Trophoblast cell (in vitro differentiated cells and primary cell): ENCODE results near the gene GOLGA3.

Experiments
- DNase-seq, 2 donors: peaks; one replicate each; pipeline ENCODE4 v3.0.0-alpha.2; 2016
- H2AFZ ChIP-seq: 2 replicates; pipeline ENCODE4 v1.6.1; 2013; ENCODE audit warnings: low read length, moderate library complexity, mild to moderate bottlenecking; ENCODE audit not compliant: insufficient read depth, poor library complexity
- H2AK5ac ChIP-seq: 2 replicates; pipeline ENCODE4 v1.6.1; 2013; ENCODE audit warnings: mild to moderate bottlenecking, low read length
- H2BK120ac ChIP-seq: 2 replicates; pipeline ENCODE4 v1.6.1; 2013; ENCODE audit warnings: low read length, mild to moderate bottlenecking, moderate library complexity; ENCODE audit not compliant: insufficient read depth, poor library complexity
- H2BK12ac ChIP-seq: 2 replicates; pipeline ENCODE4 v1.6.1; 2013; ENCODE audit warnings: mild to moderate bottlenecking, low read length, moderate library complexity
- H2BK5ac ChIP-seq: 2 replicates; pipeline ENCODE4 v1.6.1; 2013; ENCODE audit warnings: low read length, low read depth, moderate library complexity, mild to moderate bottlenecking; ENCODE audit not compliant: poor library complexity
- H3K14ac ChIP-seq: 2 replicates; pipeline ENCODE4 v1.6.1; 2013; ENCODE audit warnings: mild to moderate bottlenecking, low read length
- H3K18ac ChIP-seq: 2 replicates; pipeline ENCODE4 v1.6.1; 2013; ENCODE audit warnings: mild to moderate bottlenecking, low read length
- H3K23ac ChIP-seq: 2 replicates; pipeline ENCODE4 v1.6.1; 2013; ENCODE audit warnings: low read length
- H3K27ac ChIP-seq: 2 replicates; pipeline ENCODE4 v1.5.1; 2013; ENCODE audit warnings: low read depth, mild to moderate bottlenecking, inconsistent platforms, low read length, moderate library complexity
- H3K27me3 ChIP-seq: 2 replicates; pipeline ENCODE4 v1.6.1; 2013; ENCODE audit warnings: inconsistent platforms, mild to moderate bottlenecking, low read length, moderate library complexity; ENCODE audit not compliant: insufficient read depth
- H3K36me3 ChIP-seq, 2 experiments: 1 replicate in 1 of 2; 2 replicates in 1 of 2; pipeline ENCODE4 v1.6.1; 2013; ENCODE audit warnings: low read length in 2 of 2, mild to moderate bottlenecking in 2 of 2, moderate library complexity in 1 of 2; ENCODE audit not compliant: insufficient read depth in 2 of 2, control insufficient read depth in 1 of 2
- H3K4ac ChIP-seq: 2 replicates; pipeline ENCODE4 v1.6.1; 2013; ENCODE audit warnings: low read depth, mild to moderate bottlenecking, low read length, moderate library complexity
- H3K4me1 ChIP-seq, 2 experiments: 1 replicate in 1 of 2; 2 replicates in 1 of 2; pipeline ENCODE4 v1.6.1; 2013; ENCODE audit warnings: low read length in 2 of 2, mild to moderate bottlenecking in 2 of 2, moderate library complexity in 1 of 2; ENCODE audit not compliant: insufficient read depth in 2 of 2, control insufficient read depth in 1 of 2
- H3K4me2 ChIP-seq: 2 replicates; pipeline ENCODE4 v1.6.1; 2013; ENCODE audit warnings: inconsistent platforms, mild to moderate bottlenecking, low read length, moderate library complexity
- H3K4me3 ChIP-seq: 2 replicates; pipeline ENCODE4 v1.5.1; 2013; ENCODE audit warnings: mild to moderate bottlenecking, low read depth, low read length, inconsistent platforms
- H3K79me1 ChIP-seq: one replicate; pipeline ENCODE4 v1.6.1; 2013; ENCODE audit warnings: low read length
- H3K79me2 ChIP-seq: 2 replicates; pipeline ENCODE4 v1.6.1; 2013; ENCODE audit warnings: low read length, mild to moderate bottlenecking; ENCODE audit not compliant: control insufficient read depth, insufficient read depth, poor library complexity
- H3K9ac ChIP-seq: 2 replicates; pipeline ENCODE4 v1.6.1; 2013; ENCODE audit warnings: mild to moderate bottlenecking, low read length
- H3K9me3 ChIP-seq: 2 replicates; pipeline ENCODE4 v1.6.1; 2013; ENCODE audit warnings: low read depth, mild to moderate bottlenecking, control low read depth, inconsistent platforms, low read length; ENCODE audit not compliant: insufficient read depth
- H4K12ac ChIP-seq: 2 replicates; pipeline ENCODE4 v1.6.1; 2013; ENCODE audit warnings: low read depth, mild to moderate bottlenecking, low read length, moderate library complexity
- H4K8ac ChIP-seq: 2 replicates; pipeline ENCODE4 v1.6.1; 2013; ENCODE audit warnings: low read depth, mild to moderate bottlenecking, low read length, moderate library complexity
- H4K91ac ChIP-seq: one replicate; pipeline ENCODE4 v1.6.1; 2013; ENCODE audit warnings: low read depth, mild to moderate bottlenecking, low read length, moderate library complexity
- WGBS: extraction: QIAGEN DNeasy Blood & Tissue Kit; methylation state at CpG from one replicate; pipeline ENCODE4 v1.1.7; 2013; ENCODE audit warnings: missing lambda C conversion rate; ENCODE audit not compliant: insufficient read length, insufficient coverage; ENCODE audit errors: extremely low coverage; 5-methylcytosine and 5-hydroxymethylcytosine counted together

Gene GOLGA3

GRCh38 chr12:132774646-132775275, 53.9 kb downstream of the GOLGA3 start:
- peaks cover 70 to 80% of the 10 kb centered on the region in 2 experiments for H3K36me3 ChIP-seq
- no peaks in the 10 kb centered on the region for H3K79me2 ChIP-seq
- no peak overlapping the region for H3K4me2 ChIP-seq
- H3K27me3 ChIP-seq = no peaks in the 10 kb centered on the region
- no peak for DNase-seq
- H3K79me1 ChIP-seq = no peaks in the 10 kb centered on the region
- H4K12ac ChIP-seq = no peak overlapping the region
- H2AFZ ChIP-seq = no peak overlapping the region
- H4K8ac ChIP-seq = no peak overlapping the region
- no peak overlapping the region for H3K14ac ChIP-seq
- peaks cover 6% of the 10 kb centered on the region for H3K9me3 ChIP-seq
- no peak overlapping the region for H2BK120ac ChIP-seq
- no peak overlapping the region for H3K18ac ChIP-seq
- H4K91ac ChIP-seq = no peak overlapping the region
- no peak overlapping the region for H3K27ac ChIP-seq
- no CpG with 5 or more reads among the region's 30 CpGs for WGBS
- no peak overlapping the region for H2AK5ac ChIP-seq
- H3K4me3 ChIP-seq = no peak overlapping the region
- no peak overlapping the region for H3K9ac ChIP-seq
- no peaks in the 10 kb centered on the region for H3K4me1 ChIP-seq
- no peak overlapping the region for H2BK12ac ChIP-seq
- H2BK5ac ChIP-seq = no peak overlapping the region
- no peak overlapping the region for H3K4ac ChIP-seq
- no peak overlapping the region for H3K23ac ChIP-seq

DNA sequence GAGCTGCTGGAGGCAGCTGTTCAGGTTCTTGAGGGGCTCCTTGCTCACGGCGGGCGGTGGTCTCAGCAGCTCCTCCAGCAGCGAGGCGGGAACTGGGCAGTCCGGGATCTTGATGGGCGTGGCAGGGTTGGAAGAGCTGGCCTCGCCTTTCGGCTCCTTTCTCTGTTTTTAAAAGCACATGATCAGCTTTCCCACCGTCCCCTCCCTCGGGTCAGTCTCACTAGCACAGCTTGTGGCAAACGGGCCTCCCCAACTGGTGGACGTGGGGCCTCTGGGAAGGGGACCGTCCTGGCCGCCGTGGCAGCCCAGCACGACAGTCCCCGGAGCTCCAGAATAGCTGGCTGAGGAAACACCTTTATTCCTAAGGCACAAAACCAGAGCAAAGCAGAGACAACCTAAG, 54.5 kb downstream of the GOLGA3 start:
- Histone ChIP-seq H3K9me3 (peaks cover 4% of the 10 kb centered on the region), H3K36me3 (peaks cover 71 to 83% of the 10 kb centered on the region in 2 experiments), H3K9ac (no peak overlapping the region), H3K14ac (no peak overlapping the region), H3K23ac (no peak overlapping the region), H2BK12ac (no peak overlapping the region), H2AFZ (no peak overlapping the region), H3K27ac (no peak overlapping the region), H2BK120ac (no peak overlapping the region), H4K8ac (no peak overlapping the region), H2AK5ac (no peak overlapping the region), H4K12ac (no peak overlapping the region), H3K4me2 (no peak overlapping the region), H4K91ac (no peak overlapping the region), H2BK5ac (no peak overlapping the region), H3K79me2 (no peaks in the 10 kb centered on the region), H3K4me3 (no peak overlapping the region), H3K4ac (no peak overlapping the region), H3K18ac (no peak overlapping the region), H3K4me1 (no peaks in the 10 kb centered on the region), H3K79me1 (no peaks in the 10 kb centered on the region), H3K27me3 (no peaks in the 10 kb centered on the region)
- no CpG with 5 or more reads among the region's 18 CpGs for WGBS
- DNase-seq = no peak

DNA sequence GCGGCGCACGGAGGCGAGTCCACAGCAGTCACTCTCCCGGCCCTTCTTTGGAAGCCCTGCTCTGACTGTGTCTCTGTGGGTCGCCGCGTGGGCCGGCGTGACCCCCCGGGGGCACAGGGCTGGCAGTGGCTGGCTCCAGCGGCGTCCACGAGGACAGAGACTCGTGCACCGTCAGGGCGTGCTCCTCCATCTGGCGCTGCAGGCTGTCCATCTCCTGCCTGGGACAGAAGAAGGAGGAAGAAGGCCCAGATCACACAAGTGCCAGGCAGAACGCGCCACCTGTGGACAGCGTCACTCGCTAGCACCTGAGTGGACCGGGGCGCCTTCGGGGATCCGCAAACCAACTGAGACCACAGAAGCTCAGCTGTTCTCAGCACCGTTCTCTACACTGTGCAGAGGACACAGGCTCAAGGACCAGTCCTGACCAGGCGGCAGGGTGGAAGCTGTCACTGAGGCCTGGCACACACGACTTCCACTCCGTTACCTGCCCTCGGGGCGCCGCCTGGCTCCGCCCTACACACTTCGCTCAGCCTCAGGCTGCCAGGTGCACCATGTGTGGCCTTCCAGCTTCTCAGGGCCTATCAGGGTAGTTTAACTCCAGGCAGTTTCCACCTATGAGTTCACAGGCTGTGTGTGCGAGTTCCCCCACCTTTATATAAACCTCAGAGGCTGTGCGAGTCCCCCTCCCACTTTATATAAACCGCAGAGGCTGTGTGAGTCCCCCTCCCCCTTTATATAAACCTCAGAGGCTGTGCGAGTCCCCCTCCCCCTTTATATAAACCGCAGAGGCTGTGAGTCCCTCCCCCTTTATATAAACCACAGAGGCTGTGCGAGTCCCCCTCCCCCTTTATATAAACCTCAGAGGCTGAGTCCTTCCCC, 55.4 kb downstream of the GOLGA3 start:
- H3K23ac ChIP-seq = no peak overlapping the region
- H3K36me3 ChIP-seq = peaks cover 70 to 85% of the 10 kb centered on the region in 2 experiments
- no peak overlapping the region for H3K9ac ChIP-seq
- H2BK120ac ChIP-seq = no peak overlapping the region
- no peak overlapping the region for H3K18ac ChIP-seq
- H3K79me1 ChIP-seq = no peaks in the 10 kb centered on the region
- no CpG with 5 or more reads among the region's 41 CpGs for WGBS
- no peak overlapping the region for H3K14ac ChIP-seq
- no peak overlapping the region for H2BK5ac ChIP-seq
- H4K8ac ChIP-seq = no peak overlapping the region
- H3K9me3 ChIP-seq = peaks cover 4% of the 10 kb centered on the region
- H2AK5ac ChIP-seq = no peak overlapping the region
- no peak overlapping the region for H4K12ac ChIP-seq
- no peak for DNase-seq
- no peak overlapping the region for H3K4ac ChIP-seq
- no peaks in the 10 kb centered on the region for H3K4me1 ChIP-seq
- no peak overlapping the region for H2AFZ ChIP-seq
- H3K27me3 ChIP-seq = no peaks in the 10 kb centered on the region
- no peak overlapping the region for H3K4me2 ChIP-seq
- no peak overlapping the region for H2BK12ac ChIP-seq
- no peak overlapping the region for H3K4me3 ChIP-seq
- no peak overlapping the region for H4K91ac ChIP-seq
- no peaks in the 10 kb centered on the region for H3K79me2 ChIP-seq
- no peak overlapping the region for H3K27ac ChIP-seq

DNA sequence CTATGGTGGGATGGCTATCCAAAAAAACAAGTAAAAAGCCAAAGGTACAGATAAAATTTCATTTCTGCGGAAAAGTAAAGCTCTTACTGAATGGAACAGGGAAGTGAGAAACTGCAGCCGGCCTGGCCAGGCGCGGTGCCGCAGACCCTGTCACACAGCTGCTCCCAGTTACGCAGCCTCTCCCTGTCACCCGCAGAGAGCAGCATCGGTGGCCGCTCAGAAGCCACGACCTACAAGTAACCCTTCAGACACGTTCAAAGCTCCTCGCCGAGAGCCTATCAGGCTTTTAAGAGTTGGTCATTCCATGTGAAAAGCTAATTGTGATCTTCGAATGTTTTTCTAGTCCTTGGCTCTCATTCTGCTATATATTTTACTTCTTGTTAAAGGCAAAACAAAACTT, 56.1 kb downstream of the GOLGA3 start:
- H3K79me1 ChIP-seq = no peaks in the 10 kb centered on the region

More for the DNA sequence above, 56.1 kb downstream of the GOLGA3 start:
- Histone ChIP-seq H2AFZ (no peak overlapping the region), H3K9ac (no peak overlapping the region), H2AK5ac (no peak overlapping the region), H4K12ac (no peak overlapping the region), H3K23ac (no peak overlapping the region), H3K27ac (no peak overlapping the region), H3K4me3 (no peak overlapping the region), H2BK12ac (no peak overlapping the region), H3K4me2 (no peak overlapping the region), H3K9me3 (peaks cover 4% of the 10 kb centered on the region), H3K79me2 (no peaks in the 10 kb centered on the region), H3K4ac (no peak overlapping the region), H3K36me3 (peaks cover 67 to 83% of the 10 kb centered on the region in 2 experiments), H2BK5ac (no peak overlapping the region), H3K14ac (no peak overlapping the region), H3K18ac (no peak overlapping the region), H3K27me3 (no peaks in the 10 kb centered on the region), H3K4me1 (no peaks in the 10 kb centered on the region), H4K8ac (no peak overlapping the region), H4K91ac (no peak overlapping the region), H2BK120ac (no peak overlapping the region)
- WGBS = no CpG with 5 or more reads among the region's 14 CpGs
- no peak for DNase-seq
